KG1 (cell line): ENCODE data around the gene NR1I3.

Experiments
- DNase-seq: peaks from one replicate; lab custom pipeline; 2025; lab: John Stamatoyannopoulos, UW

NR1I3 gene

DNA sequence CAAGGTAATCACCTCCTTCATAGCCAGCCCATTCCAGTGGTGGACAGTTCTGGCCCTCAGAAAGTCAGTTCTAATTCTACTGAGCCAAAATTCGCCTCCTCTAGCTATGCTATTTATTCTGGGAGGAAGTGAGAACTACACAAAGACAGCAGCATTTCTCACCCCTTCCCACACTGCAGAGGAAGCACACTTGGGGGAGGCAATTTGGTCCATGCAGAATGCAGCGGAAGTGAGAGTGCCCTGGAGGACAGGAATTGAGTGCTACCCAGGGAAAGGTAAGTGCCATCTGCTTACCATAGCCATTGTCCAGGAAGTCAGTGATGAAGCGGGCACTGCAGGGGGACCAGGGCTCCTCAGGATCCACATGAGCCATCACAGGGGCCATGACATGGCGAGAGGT, 42.8 kb downstream of the NR1I3 start:
- DNase-seq = no peak

DNA sequence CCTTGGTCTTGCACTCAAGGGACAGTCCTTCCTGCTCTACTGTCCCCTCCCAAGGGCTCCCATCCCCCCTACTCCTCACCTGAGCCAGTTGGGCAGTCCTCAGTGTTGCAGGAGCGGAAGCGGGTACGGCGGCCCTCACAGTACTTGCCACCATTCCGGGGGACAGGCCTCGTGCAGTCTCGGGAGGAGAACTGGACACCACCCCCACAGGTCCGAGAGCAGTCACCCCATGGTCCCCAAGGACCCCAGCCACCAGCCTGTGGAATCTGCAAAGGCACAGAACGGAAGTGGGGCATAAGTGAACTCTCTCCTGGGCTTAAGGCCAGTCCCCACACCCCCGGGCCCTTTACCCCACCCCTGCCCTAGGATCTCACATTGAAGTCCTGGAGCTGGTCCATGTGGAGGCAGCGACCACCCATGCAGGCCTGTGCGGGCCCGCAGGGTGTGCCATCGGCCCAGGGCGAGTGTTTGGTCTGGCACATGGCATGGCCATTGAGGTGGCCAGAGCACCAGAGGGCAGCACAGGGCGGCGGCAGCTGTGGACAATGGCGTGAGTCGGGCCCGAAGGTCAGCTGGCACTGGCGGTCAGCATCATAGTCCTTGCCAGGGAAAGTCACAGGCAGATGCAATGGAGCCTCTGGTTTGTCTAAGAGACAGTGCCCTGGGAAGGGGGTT, 44.3 kb downstream of the NR1I3 start:
- DNase-seq = no peak

DNA sequence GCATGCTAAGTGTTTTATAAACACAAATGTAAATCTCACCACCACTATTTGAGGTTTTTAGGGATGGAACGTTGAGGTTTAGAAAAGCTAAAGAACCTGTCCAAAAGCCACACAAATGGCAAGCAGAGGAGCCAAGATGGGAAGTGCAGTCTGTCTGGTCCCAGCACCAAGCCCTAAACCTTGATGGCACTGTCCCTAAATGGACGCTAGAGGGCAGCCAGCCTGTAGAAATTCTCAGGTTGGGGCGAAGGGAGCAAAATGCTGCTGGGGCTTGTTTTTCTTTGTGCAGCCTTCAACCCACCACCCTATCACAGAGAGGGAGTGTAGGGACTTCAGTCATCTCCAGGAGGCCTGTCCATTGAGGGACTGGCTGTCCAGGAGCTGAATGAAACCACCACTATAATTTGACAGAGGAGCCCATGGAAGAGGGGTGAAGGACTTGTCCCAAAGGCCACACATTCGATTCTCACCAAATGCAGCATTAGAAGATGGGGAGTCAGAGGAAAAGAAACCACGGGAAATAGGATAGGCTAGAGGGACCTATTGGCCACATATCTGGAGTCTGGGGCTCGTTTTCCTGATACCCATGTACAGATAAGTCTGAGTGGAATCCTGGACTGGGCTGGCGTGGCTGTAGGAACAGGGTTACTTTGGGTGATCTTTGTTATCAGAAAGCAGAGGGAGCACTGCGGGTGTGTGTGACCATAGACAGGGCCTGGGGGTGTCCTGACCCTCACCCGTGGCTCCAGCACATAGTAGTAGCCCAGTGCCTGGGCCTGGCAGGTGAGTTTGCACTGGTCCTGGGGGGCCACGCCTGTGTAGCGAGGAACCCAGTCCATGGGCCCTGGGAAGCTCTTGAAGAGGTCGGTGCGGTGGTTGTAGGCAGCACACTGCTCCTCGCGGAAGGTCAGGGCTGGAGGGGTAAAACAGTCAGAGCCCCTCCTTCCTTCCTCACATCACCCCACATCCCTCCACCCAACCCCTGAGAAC, 45.2 kb downstream of the NR1I3 start:
- peak; percentile 54 for DNase-seq

DNA sequence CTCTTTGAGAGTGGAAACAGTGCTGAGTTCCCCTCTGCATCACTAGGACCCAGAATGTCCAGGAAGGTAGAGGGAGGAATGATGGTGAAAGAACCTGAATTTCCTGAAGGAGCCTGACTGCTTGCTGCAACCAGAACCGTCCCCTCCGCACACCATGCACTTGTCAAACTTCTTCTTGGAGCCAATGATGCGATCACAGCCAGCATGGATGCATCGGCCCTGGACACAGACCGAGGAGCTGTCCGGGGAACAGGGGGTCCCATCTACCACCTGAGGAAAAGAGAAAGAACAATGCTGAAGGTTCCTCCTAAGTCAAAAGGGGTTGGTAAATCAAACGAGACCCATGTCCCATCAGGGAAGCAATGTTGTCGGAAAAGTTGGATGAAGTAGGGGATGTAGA, 46.0 kb downstream of the NR1I3 start:
- no peak for DNase-seq

DNA sequence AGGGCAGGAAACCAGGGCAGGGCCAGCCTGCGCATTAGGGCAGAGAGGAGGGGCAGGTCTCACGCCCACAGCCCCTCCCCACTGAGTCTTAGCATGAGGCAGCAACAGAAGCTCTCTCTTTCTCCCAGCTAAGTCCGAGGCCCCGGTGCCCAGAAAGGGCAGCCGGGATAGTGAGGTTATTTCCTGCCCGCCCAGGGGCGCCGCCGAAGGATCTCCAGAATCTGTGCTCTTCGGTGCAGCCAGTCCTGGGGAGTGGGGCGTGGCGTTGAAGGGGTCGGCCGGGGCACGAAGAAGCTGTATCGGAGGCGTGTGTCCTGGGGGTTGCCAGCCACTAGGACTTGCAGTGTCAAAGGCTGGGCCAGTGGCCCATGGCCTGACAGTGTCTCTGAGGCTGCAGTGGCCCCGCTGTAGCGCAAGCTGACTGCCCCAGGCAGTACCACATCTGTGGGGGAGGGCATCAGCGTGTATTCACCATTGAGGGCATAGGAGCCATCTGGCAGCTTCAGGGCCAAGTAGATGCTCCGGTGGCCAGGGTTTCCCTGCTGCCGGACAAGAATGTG, 47.0 kb downstream of the NR1I3 start:
- no peak for DNase-seq

DNA sequence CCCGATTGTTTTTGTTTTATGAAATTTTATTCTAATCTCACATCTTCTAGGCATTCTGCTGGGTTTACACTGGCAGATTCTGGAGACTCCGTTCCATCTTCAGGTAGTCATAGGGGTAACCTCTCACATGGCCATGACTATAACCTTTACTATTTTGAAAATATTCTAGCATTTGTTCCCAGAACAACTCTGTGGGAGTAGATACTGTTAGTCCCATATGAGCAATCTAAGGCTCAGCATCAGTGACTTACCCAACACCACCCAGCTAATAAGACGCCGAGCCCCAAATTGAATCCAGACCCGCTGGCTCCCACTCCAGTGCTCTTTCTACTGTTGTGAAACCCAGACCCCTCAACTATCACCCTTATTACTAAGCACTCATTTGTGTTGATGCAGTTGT, 49.0 kb downstream of the NR1I3 start:
- DNase-seq = no peak

DNA sequence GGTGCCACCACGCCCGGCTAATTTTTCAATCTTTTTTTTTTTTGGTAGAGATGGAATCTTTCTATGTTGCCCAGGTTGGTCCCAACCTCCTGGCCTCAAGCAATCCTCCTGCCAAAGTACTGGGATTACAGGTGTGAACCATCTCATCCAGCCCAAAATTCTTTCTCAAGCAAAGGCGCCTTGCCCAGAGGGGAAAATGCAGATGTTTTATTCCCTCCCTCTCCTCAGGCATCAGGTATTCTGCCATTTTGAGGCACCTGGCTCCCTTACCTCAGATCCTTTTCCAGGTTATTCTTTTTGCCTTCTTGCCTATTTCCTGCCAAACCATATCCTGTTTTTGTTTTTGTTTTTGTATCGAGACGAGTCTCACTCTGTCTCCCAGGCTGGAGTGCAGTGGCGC, 49.6 kb downstream of the NR1I3 start:
- DNase-seq = no peak

DNA sequence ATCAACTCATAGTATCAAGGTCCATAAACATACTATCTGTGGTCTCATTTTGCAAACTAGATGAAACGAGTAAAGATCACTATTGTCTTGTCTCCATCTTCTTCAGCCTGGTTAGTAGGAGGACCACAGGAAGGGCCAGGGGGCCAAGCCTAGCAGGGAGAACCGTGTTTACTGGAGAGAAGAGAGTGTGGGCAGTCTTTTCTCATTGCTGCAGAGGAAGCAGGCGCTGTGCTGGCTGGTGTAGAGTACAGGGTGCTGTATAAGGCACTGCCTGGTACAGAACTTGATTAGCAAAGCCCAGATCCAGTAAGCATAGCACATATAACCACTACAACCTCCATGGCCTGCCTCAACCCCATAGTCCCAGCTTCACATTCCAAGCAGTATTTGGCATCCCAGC, 50.7 kb downstream of the NR1I3 start:
- no peak for DNase-seq

DNA sequence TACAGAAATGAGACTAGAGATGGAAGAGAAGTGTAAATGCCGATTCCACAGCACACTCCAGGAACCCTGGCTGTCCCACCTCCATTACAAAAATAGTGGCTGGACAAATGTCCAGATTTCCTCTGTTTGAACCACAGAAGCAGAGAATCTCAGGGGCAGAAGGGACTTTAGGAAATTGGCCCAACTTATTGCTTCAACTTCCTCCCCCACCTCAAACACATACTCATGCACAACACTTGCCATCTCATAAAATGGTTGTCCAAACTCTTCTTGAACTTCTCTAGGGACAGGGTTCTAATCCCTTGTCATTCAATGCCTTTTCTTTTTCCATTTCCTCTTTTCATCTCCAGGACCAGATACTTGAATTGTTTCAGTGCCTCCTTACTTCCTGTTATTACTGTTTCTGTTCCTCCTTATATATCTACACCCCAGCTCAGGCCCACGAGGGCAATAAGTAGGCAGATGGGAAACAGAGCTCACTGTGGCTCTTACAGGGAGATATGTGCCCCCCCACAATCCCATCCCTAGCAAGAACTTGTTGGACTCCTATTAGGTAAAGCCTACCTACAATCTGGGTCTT, 52.2 kb downstream of the NR1I3 start:
- DNase-seq = peak; percentile 71

DNA sequence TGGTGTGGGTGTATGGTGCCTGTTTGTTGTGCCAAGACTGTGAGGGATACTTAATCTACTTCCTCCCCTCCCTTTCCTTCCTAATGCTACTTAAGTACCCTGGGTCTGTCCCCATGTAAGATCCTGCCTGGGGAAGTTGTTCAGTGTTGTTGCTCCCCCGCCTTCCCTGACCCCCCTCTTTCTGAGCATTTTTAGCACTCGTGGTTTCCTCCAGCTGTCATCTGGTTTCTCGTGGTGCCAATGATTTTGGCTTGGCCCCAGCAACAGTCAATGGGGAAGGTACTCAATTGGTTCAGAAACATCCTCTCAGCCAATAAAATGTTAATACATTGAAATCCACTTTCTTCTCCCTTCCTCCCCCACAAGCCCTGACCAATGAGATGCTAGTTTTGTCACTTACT, 52.7 kb downstream of the NR1I3 start:
- peak; percentile 90 for DNase-seq

DNA sequence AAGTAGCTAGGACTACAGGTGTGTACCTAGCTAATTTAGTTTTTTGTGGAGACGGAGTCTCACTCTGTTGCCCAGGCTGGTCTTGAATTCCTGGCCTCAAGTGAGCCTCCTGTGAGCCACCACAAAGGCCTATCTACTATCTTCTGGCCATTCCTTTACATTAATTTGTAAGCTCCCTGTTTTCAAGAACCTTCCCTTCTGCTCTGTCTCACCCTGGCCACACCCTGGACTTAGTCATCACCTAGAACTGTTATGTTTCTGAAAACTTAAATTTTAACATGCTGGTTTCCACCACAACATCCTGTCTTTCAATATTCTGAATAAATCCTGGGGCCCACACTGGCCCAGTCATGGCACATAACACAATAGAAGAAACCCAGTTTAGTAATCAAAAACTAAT, 55.8 kb downstream of the NR1I3 start:
- no peak for DNase-seq

DNA sequence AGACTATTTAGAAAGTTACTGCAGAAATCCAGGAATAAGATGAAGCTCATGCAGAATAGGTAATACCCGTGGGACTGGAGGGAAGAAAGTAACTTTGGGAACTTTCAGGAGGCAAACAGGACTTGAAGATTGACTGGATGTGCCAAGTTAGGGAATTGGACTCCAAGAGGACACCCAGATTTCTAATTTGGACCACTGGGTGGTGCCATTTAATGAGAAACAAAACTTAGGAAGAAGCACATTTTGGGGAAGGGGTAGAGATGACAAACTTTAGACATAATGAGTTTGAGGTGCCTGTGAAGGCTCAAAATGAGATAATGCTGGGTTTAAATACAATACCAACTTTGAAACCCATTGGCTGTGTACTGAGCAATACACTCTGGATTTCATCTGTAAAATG, 57.4 kb downstream of the NR1I3 start:
- peak; percentile 22 for DNase-seq

DNA sequence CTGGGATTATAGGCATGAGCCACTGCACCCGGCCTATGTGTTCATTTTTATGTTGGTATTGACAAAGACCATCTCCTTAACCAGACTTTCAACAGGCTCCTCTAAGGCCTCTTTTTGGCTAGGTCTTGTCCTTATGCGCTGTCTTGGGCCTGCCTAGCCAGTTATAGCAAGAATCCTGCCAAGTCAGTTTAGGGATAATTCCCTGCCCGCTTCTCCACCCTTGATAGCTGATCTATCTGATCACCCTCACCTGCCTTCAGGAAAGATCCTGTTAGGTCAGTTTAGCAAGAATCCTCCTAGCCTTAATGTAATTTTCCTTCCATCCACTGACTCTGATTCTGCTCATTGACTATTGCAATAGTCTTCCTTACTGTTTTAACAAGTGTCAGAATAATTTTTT, 58.3 kb downstream of the NR1I3 start:
- DNase-seq = no peak
